ENCODE measurements around the gene CPNE9. TPM values are rescaled to one million over a fixed set of nuclear protein-coding genes. Genes with fewer than 3 reads are reported as not detected.

Gene CPNE9
- total and polyA plus RNA-seq, 5 experiments from 2014 or later: 0.55 TPM; not detected in 4

DNA sequence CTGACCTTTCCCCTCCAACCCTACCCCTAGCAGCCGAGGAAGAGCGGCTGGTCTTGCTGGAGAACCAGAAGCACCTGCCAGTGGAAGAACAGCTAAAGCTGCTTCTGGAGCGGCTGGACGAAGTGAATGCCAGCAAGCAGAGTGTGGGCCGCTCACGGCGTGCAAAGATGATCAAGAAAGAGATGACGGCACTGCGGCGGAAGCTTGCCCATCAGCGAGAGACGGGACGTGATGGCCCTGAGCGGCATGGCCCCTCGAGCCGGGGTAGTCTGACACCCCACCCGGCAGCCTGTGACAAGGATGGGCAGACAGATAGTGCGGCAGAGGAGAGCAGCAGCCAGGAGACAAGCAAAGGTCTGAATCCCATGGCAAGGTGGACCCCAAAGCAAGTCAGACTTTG, 39.9 kb downstream of the CPNE9 start:
- POLR2A ChIA-PET: interaction anchor here (1.7 kb wide), 1 partner anchor 11 kb away, joined by 5 read pairs; no protein-coding TSS in a partner anchor
- no peaks in the 10 kb centered on the region for H3K9me3 Mint-ChIP-seq
- DNase-seq (no peak), ATAC-seq (no peak)
- peaks cover 0 to 13% (median 8%) of the 10 kb centered on the region in 4 donors for H3K4me1 Mint-ChIP-seq
- peaks cover 5 to 94% (median 18%) of the 10 kb centered on the region in 3 donors for H3K36me3 Mint-ChIP-seq
- peak overlapping the region in 1 of 10 donors; percentile 47 for H3K27ac Mint-ChIP-seq
- no peak overlapping the region for H3K4me3 Mint-ChIP-seq
- H3K27me3 Mint-ChIP-seq: no peaks in the 10 kb centered on the region

DNA sequence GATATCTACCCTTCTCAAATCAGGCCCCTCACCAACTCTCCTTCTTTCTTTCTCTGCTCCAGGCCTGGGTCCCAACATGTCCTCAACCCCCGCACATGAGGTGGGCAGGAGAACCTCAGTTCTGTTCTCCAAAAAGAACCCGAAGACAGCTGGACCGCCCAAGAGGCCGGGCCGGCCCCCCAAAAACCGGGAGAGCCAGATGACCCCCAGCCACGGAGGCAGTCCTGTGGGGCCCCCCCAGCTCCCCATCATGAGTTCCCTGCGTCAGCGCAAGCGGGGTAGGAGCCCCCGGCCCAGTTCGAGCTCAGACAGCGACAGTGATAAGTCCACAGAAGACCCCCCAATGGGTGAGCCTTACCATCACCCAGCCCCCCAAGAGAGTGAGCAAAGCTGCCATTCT, 40.5 kb downstream of the CPNE9 start:
- H3K4me3 Mint-ChIP-seq: no peak overlapping the region
- H3K4me1 Mint-ChIP-seq: peaks cover 2 to 13% (median 9%) of the 10 kb centered on the region in 4 donors
- POLR2A ChIA-PET: interaction anchor here (0.5 to 1.7 kb wide), 3 partner anchors 9 to 45 kb away, joined by 4 to 5 read pairs (median 5); no protein-coding TSS in a partner anchor
- no peak for DNase-seq
- no peak for ATAC-seq
- no peaks in the 10 kb centered on the region for H3K27me3 Mint-ChIP-seq
- H3K27ac Mint-ChIP-seq: peak overlapping the region in 2 of 10 donors; percentile 31 to 71
- peaks cover 0 to 94% (median 13%) of the 10 kb centered on the region in 3 donors for H3K36me3 Mint-ChIP-seq
- no peaks in the 10 kb centered on the region for H3K9me3 Mint-ChIP-seq

DNA sequence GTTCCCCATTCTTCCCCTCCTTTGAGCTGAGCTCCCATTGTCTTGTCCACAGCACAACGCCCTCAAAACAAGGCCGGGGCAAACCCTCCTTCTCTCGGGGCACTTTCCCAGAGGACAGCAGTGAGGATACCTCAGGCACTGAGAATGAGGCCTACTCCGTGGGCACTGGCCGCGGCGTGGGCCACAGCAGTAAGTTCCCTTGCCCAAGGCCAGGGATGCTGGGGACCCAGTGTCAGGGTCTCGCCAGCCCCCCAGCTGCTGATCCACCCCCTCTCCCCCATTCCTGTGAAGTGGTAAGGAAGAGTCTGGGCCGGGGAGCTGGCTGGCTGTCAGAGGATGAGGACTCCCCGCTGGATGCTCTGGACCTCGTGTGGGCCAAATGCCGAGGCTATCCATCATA, 41.9 kb downstream of the CPNE9 start:
- Mint-ChIP-seq H3K27ac (no peak overlapping the region), H3K4me1 (peaks cover 12 to 22% (median 16%) of the 10 kb centered on the region in 4 donors), H3K27me3 (no peaks in the 10 kb centered on the region), H3K9me3 (no peaks in the 10 kb centered on the region), H3K4me3 (no peak overlapping the region), H3K36me3 (peaks cover 0 to 80% (median 8%) of the 10 kb centered on the region in 3 donors)
- ATAC-seq: no peak
- no peak for DNase-seq
- POLR2A ChIA-PET: interaction anchor here (1.0 to 1.9 kb wide), 2 partner anchors 14 to 47 kb away, joined by 3 to 14 read pairs; partner anchors contain the start of genes ARPC4 and BRPF1

DNA sequence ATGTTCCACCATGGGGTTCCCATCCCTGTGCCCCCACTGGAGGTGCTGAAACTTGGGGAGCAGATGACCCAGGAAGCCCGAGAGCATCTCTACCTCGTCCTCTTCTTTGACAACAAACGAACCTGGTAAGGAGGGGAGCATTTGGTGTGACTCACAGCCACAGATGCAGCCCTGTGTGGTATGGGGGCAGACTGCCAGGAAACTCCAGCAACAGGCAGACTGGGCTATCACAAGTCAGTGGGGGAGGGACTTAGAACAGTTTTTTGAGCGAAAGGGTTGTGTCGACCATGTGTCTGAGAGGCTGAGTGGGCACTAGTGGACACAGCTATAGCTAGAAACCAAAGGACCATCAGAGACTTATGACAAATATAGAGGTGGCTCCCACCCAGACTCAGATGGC, 42.7 kb downstream of the CPNE9 start:
- Mint-ChIP-seq H3K4me1 (peaks cover 14 to 31% (median 24%) of the 10 kb centered on the region in 4 donors), H3K36me3 (peaks cover 0 to 72% (median 6%) of the 10 kb centered on the region in 3 donors), H3K27ac (peak overlapping the region in 2 of 10 donors; percentile 7 to 73), H3K27me3 (no peaks in the 10 kb centered on the region), H3K9me3 (no peaks in the 10 kb centered on the region), H3K4me3 (no peak overlapping the region)
- ATAC-seq: no peak
- POLR2A ChIA-PET: interaction anchor here (1.0 to 1.9 kb wide), 2 partner anchors 15 to 46 kb away, joined by 3 to 14 read pairs; partner anchors contain the start of genes ARPC4 and BRPF1
- DNase-seq: no peak

DNA sequence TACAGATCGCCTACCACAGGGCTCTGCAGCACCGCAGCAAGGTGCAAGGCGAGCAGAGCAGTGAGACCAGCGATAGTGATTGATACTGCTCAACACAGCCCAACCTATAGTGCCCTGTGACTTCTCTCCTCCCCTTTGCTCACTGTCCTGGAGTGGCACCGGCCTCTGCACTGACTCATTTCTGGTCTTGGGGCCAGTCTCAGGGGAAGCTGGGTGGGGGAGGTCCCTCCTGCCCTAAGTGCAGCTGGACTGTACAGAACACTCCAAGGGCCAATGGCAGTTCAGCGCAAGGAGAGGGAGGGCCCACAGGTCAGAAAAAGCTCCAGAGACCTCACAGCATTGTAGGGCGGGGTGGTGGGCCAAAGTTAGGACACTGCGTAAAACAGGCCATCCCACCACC, 43.6 kb downstream of the CPNE9 start:
- ATAC-seq: no peak
- H3K27ac Mint-ChIP-seq: peak overlapping the region in 1 of 10 donors; percentile 29
- H3K9me3 Mint-ChIP-seq: no peaks in the 10 kb centered on the region
- H3K27me3 Mint-ChIP-seq: no peaks in the 10 kb centered on the region
- POLR2A ChIA-PET: interaction anchor here (5.5 kb wide), 1 partner anchor 14 kb away, joined by 52 read pairs; the partner anchor contains the start of gene BRPF1
- peaks cover 0 to 69% (median 6%) of the 10 kb centered on the region in 3 donors for H3K36me3 Mint-ChIP-seq
- peaks cover 19 to 37% (median 32%) of the 10 kb centered on the region in 4 donors for H3K4me1 Mint-ChIP-seq
- no peak for DNase-seq
- no peak overlapping the region for H3K4me3 Mint-ChIP-seq

DNA sequence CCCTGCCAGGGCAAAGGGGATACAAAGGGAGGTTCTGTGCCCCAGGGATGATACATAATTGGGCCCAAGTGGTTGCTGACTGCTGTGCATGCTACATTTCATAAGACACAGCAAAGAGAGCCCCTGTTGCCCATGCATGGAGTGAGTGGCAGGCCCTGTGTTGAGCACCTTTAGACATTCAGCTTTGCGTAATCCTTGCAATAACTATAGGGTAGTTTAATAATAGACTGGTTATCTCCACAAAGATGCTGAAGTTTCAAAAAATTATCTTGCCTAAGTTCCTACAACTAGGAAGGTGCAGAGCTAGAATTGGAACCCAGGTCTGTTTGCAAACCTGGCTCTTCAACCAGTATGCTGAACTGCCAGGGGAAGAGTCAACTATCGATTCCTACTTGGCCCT, 44.4 kb downstream of the CPNE9 start:
- H3K4me3 Mint-ChIP-seq: peak overlapping the region in 2 of 10 donors; percentile 39 to 40
- DNase-seq (no peak), ATAC-seq (no peak)
- H3K36me3 Mint-ChIP-seq: peaks cover 0 to 66% (median 6%) of the 10 kb centered on the region in 3 donors
- H3K27me3 Mint-ChIP-seq: no peaks in the 10 kb centered on the region
- POLR2A ChIA-PET: interaction anchor here (5.5 kb wide), 1 partner anchor 15 kb away, joined by 52 read pairs; the partner anchor contains the start of gene BRPF1
- H3K27ac Mint-ChIP-seq: peak overlapping the region in 3 of 10 donors; percentile 38 to 62 (median 44)
- H3K9me3 Mint-ChIP-seq: no peaks in the 10 kb centered on the region
- peaks cover 19 to 36% (median 32%) of the 10 kb centered on the region in 4 donors for H3K4me1 Mint-ChIP-seq

DNA sequence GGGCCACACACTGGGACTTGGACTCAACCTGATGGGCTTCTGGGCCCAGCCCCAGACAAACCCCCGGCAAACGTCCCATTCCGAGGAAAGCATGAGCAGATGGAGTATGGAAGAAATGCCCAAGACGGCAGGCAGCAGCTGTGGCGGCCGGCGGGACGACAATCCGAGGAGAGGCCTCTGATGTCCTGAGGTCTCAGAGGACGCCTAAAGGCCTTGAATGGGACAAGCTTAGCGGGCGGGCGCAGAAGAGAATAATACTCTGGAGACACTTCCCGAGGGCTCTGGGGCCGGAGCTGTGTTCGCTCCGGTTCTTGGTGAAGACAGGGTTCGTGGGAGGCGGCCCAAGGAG, 45.6 kb downstream of the CPNE9 start:
- Mint-ChIP-seq H3K9me3 (no peaks in the 10 kb centered on the region), H3K36me3 (peaks cover 0 to 62% (median 4%) of the 10 kb centered on the region in 3 donors), H3K27ac (peak overlapping the region; percentile 90 to 98 (median 93)), H3K4me1 (peaks cover 19 to 43% (median 41%) of the 10 kb centered on the region in 4 donors), H3K27me3 (no peaks in the 10 kb centered on the region), H3K4me3 (peak overlapping the region; percentile 91 to 99 (median 96))
- POLR2A ChIA-PET: interaction anchor here (0.6 to 5.5 kb wide), 8 partner anchors 9 to 184 kb away, joined by 3 to 52 read pairs (median 4); partner anchors contain the start of genes ARPC4, BRPF1, CRELD1 and JAGN1
- ATAC-seq (no peak), DNase-seq (no peak)

DNA sequence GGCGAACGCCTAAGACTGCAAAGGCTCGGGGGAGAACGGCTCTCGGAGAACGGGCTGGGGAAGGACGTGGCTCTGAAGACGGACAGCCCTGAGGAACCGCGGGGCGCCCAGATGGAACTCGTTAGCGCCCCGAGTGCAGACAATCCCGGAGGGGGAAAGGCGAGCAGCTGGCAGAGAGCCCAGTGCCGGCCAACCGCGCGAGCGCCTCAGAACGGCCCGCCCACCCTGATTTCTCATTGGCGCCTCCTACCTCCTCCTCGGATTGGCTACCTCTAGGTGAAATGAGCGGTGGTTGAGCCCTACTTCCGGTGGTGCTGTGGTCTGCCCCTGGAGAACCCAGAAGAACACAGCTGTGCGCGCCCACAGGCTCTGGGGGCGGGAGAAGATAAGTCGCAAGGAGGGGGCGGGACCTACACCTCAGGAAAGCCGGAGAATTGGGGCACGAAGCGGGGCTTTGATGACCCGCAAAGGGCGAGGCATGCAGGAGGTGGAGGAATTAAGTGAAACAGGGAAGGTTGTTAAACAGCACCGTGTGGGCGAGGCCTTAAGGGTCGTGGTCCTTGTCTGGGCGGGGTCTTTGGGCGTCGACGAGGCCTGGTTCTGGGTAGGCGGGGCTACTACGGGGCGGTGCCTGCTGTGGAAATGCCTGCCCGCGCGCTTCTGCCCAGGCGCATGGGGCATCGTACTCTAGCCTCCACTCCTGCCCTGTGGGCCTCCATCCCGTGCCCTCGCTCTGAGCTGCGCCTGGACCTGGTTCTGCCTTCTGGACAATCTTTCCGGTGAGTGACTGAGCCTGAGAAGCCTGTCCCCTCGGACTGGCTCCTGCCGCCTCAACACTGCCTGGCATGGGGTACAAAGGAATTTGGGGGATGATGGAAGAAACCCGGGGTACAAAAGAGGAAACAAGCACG, 46.3 kb downstream of the CPNE9 start, which contains the start of gene OGG1:
Gene OGG1, plus strand, starts transcription at position 308 of the 911 bp plus-strand sequence. Its CDS starts 335 bp downstream, at position 643.
- H3K4me1 Mint-ChIP-seq: peaks cover 22 to 50% (median 47%) of the 10 kb centered on the region in 4 donors
- H3K36me3 Mint-ChIP-seq: peaks cover 0 to 62% (median 3%) of the 10 kb centered on the region in 3 donors

DNA sequence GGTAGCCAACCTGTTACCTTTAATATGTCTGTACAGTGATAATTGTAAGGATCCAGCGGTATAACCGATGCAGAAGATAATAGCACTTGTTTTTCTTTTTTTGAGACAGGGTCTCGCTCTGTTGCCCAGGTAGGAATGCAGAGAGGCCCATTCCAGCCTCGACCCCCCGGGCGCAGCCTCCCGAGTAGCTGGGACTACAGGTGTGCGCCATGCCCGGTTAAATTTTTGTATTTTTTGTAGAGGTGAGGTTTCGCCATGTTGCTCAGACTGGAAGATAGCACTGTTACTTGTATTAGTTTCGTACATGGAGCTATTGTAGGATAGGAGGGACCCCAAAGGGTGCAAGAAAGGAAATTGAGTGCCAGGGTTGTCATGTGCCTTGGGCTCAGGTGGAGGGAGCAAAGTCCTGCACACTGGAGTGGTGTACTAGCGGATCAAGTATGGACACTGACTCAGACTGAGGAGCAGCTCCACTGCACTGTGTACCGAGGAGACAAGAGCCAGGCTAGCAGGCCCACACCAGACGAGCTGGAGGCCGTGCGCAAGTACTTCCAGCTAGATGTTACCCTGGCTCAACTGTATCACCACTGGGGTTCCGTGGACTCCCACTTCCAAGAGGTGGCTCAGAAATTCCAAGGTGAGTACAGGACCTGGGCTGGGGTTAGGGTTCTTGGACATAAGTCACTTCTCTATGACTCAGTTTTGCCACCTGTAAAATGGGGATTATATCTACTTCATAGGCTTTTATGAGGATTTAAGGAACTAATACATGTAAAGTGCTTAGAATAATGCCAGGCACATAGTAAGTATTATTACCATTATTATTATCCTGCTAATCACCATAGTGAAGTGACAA, 47.2 kb downstream of the CPNE9 start:
- H3K27ac Mint-ChIP-seq: peak overlapping the region; percentile 90 to 98 (median 93)
- no peaks in the 10 kb centered on the region for H3K9me3 Mint-ChIP-seq
- H3K36me3 Mint-ChIP-seq: peaks cover 0 to 59% (median 3%) of the 10 kb centered on the region in 3 donors
- DNase-seq: peak in 1 of 10 donors; percentile 12
- peaks cover 23 to 53% (median 50%) of the 10 kb centered on the region in 4 donors for H3K4me1 Mint-ChIP-seq
- ATAC-seq: no peak
- POLR2A ChIA-PET: interaction anchor here (0.8 to 5.5 kb wide), 7 partner anchors 13 to 183 kb away, joined by 3 to 52 read pairs (median 5); partner anchors contain the start of genes ARPC4, BRPF1, CRELD1 and TADA3
- H3K4me3 Mint-ChIP-seq: peak overlapping the region; percentile 91 to 99 (median 96)
- H3K27me3 Mint-ChIP-seq: no peaks in the 10 kb centered on the region

More for the DNA sequence above, 46.3 kb downstream of the CPNE9 start, which contains the start of gene OGG1:
- DNase-seq: peak; percentile 80 to 98 (median 94)
- POLR2A ChIA-PET: interaction anchor here (0.6 to 5.5 kb wide), 11 partner anchors 10 to 184 kb away, joined by 3 to 52 read pairs (median 4); partner anchors contain the start of genes ARPC4, BRPF1, CRELD1 and JAGN1
- ATAC-seq: peak; percentile 95 to 96
- H3K27me3 Mint-ChIP-seq: no peaks in the 10 kb centered on the region
- peak within 1 kb of the TSS; percentile 91 to 99 (median 96) for H3K4me3 Mint-ChIP-seq
- peak within 1 kb of the TSS; percentile 90 to 98 (median 93) for H3K27ac Mint-ChIP-seq
- no peaks in the 10 kb centered on the region for H3K9me3 Mint-ChIP-seq

DNA sequence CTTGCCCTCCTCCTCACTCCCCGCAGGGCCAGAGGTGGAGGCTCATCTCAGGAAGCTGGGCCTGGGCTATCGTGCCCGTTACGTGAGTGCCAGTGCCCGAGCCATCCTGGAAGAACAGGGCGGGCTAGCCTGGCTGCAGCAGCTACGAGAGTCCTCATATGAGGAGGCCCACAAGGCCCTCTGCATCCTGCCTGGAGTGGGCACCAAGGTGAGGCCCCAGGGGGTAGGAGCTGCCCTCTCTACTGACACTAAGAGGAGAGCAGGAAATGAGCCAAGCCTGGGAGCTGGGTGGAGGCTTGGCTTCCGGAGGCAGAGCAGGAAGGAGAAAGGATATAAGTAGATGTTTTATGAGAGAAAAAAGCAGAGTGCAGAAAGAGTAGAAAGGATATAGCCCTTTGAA, 51.0 kb downstream of the CPNE9 start:
- POLR2A ChIA-PET: no interaction called here
- ATAC-seq: no peak
- H3K27ac Mint-ChIP-seq: peak overlapping the region in 6 of 10 donors; percentile 62 to 82 (median 74)
- peaks cover 0 to 62% (median 8%) of the 10 kb centered on the region in 3 donors for H3K36me3 Mint-ChIP-seq
- H3K9me3 Mint-ChIP-seq: no peaks in the 10 kb centered on the region
- peak overlapping the region in 9 of 10 donors; percentile 6 to 70 (median 22) for H3K4me3 Mint-ChIP-seq
- peaks cover 22 to 46% (median 41%) of the 10 kb centered on the region in 4 donors for H3K4me1 Mint-ChIP-seq
- no peak for DNase-seq
- H3K27me3 Mint-ChIP-seq: no peaks in the 10 kb centered on the region

DNA sequence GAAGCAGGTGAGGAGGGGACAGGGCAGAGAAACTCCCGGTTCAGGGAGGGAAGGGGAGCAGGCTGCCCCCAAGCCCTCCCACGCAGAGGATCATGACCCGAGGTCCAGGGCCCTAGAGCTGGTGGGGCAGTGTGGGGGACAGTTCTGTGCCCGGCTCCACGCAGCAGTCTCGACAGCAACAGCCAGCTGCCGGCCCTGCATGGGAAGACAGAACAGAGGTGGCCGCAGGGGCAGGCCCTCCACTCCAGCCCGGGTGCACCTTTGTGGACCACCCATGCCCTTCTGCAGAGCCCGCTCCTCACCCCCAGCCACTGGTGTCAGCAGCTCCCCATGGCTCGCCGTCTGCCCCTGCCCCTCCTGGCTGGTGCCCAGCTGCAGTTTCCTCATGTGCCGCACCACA, 53.8 kb downstream of the CPNE9 start:
- ATAC-seq (no peak), DNase-seq (no peak)
- Mint-ChIP-seq H3K27ac (no peak overlapping the region), H3K4me1 (peaks cover 12 to 23% (median 17%) of the 10 kb centered on the region in 4 donors), H3K27me3 (no peaks in the 10 kb centered on the region), H3K36me3 (peaks cover 0 to 59% (median 14%) of the 10 kb centered on the region in 3 donors), H3K9me3 (no peaks in the 10 kb centered on the region), H3K4me3 (no peak overlapping the region)
- POLR2A ChIA-PET: no interaction called here
